Activated CD4-positive, CD25-positive, alpha-beta regulatory T cell (primary cell): Measurements from ENCODE around the gene DCTN2.
"Not testable (repeated sequence)": the region's sequence is repeated elsewhere in the genome, so short reads cannot be mapped to it uniquely, and the experiment has no call there.

Experiments used
- DNase-seq, 4 experiments: peaks; one replicate each; lab custom pipeline; 2025; lab: John Stamatoyannopoulos, UW

Gene DCTN2

GRCh38 chr12:57516617-57517153, 30.3 kb downstream of the DCTN2 start:
- DNase-seq: no peak

- DNase-seq: no peak
Measured at GRCh38 chr12:57515934-57516541, 31.0 kb downstream of the DCTN2 start.

GRCh38 chr12:57515408-57515933, 31.5 kb downstream of the DCTN2 start:
- no peak for DNase-seq

GRCh38 chr12:57514720-57515407, 32.1 kb downstream of the DCTN2 start:
- DNase-seq: no peak

GRCh38 chr12:57514246-57514645, 32.7 kb downstream of the DCTN2 start:
- not testable (repeated sequence) for DNase-seq

- DNase-seq: not testable (repeated sequence)
Measured at GRCh38 chr12:57513677-57514076, 33.3 kb downstream of the DCTN2 start.

- no peak for DNase-seq
Measured at GRCh38 chr12:57513266-57513665, 33.7 kb downstream of the DCTN2 start.

- DNase-seq: no peak
Measured at GRCh38 chr12:57512665-57513064, 34.3 kb downstream of the DCTN2 start.

- DNase-seq: no peak
Measured at GRCh38 chr12:57511588-57512325, 35.2 kb downstream of the DCTN2 start.

- no peak for DNase-seq
Measured at GRCh38 chr12:57511161-57511560, 35.8 kb downstream of the DCTN2 start.

- not testable (repeated sequence) for DNase-seq
Measured at GRCh38 chr12:57507796-57508195, 39.2 kb downstream of the DCTN2 start.

GRCh38 chr12:57506541-57506940, 40.5 kb downstream of the DCTN2 start:
- not testable (repeated sequence) for DNase-seq

GRCh38 chr12:57502311-57502969, 44.6 kb downstream of the DCTN2 start:
- DNase-seq: not testable (repeated sequence)

- no peak for DNase-seq
Measured at GRCh38 chr12:57500213-57500612, 46.8 kb downstream of the DCTN2 start.

GRCh38 chr12:57498571-57498970, 48.4 kb downstream of the DCTN2 start:
- no peak for DNase-seq

- no peak for DNase-seq
Measured at GRCh38 chr12:57498132-57498502, 48.9 kb downstream of the DCTN2 start.

GRCh38 chr12:57497223-57498131, 49.5 kb downstream of the DCTN2 start:
- DNase-seq: no peak

- no peak for DNase-seq
Measured at GRCh38 chr12:57496822-57497221, 50.2 kb downstream of the DCTN2 start.

GRCh38 chr12:57495051-57495701, 51.8 kb downstream of the DCTN2 start:
- not testable (repeated sequence) for DNase-seq
